ENCODE measurements around the gene SDR39U1. TPM values are rescaled to one million over a fixed set of nuclear protein-coding genes. Genes with fewer than 3 reads are reported as not detected.

Gene SDR39U1
- total and polyA plus RNA-seq, 10 of the 15 experiments (the other 5 are each of a cell fraction or from before 2014, with no cell fraction given) = 14.0 to 89.3 (median 42.2) TPM

- SMC1A ChIA-PET (ENCODE audit: uncharacterized antibody, unreplicated experiment) = no interaction called here
- BruUV-seq (replicated peaks) = no TSS peak
- TF ChIP-seq ESRRA (IDR thresholded peaks at IDR 0.05; ENCODE audit: low read length) = no peak
- peak; percentile 56; the same call in 1 of the 2 replicates for TF ChIP-seq CREM (IDR thresholded peaks at IDR 0.05; ENCODE audit: low read depth)
- TF ChIP-seq CREB1 (IDR thresholded peaks at IDR 0.05; ENCODE audit: low read depth) = 0 out of 2 replicates have a peak, but pooled peaks have one; percentile 33
- Histone ChIP-seq H3K79me2 (ENCODE audit: control insufficient read depth, insufficient read depth, low read length) (no peaks in the 10 kb centered on the region), H4K20me1 (ENCODE audit: control insufficient read depth, insufficient read depth) (no peaks in the 10 kb centered on the region), H3K9ac (ENCODE audit: control insufficient read depth, insufficient read depth, low read length) (no peak overlapping the region), H3K27ac (ENCODE audit: control insufficient read depth, insufficient read depth) (no peak overlapping the region), H2AFZ (ENCODE audit: control insufficient read depth, low read depth, low read length) (no peak overlapping the region), H3K4me1 (ENCODE audit: control insufficient read depth, insufficient read depth, low read length) (peaks cover 7% of the 10 kb centered on the region), H3K9me3 (replicated peaks; ENCODE audit: control insufficient read depth, insufficient read depth, low read length) (no peaks in the 10 kb centered on the region), H3K4me3 (no peak overlapping the region), H3K36me3 (ENCODE audit: control insufficient read depth in 2 of 2, insufficient read depth in 2 of 2, low read length in 1 of 2) (no peaks in the 10 kb centered on the region), H3K4me2 (ENCODE audit: control insufficient read depth, insufficient read depth) (no peak overlapping the region), H3K27me3 (replicated peaks in 1 of 2; ENCODE audit: control insufficient read depth in 2 of 2, insufficient read depth in 2 of 2, low read length in 1 of 2) (no peaks in the 10 kb centered on the region)
- in situ Hi-C loops (cut with MboI) = no loop called here
- POLR2A ChIA-PET = no interaction called here
- FAIRE-seq = no peak
- RAD21 ChIA-PET (ENCODE audit: unreplicated experiment) = no interaction called here
- 64% methylated on average over 3 of the region's 3 CpGs for WGBS (ENCODE audit: insufficient coverage, insufficient replicate concordance, low lambda C conversion rate, missing lambda C conversion rate)
- ATAC-seq = no peak
- intact Hi-C loops (cut with micrococcal nuclease; ENCODE audit: unreplicated experiment) = no loop called here
- CTCF ChIA-PET = no interaction called here
- no peak for DNase-seq (ENCODE audit: low read depth, low spot score)
Measured at GRCh38 chr14:24465805-24466204, 23.2 kb upstream of the SDR39U1 start.

- BruUV-seq (replicated peaks) = no TSS peak
- no peak for ATAC-seq
Measured at GRCh38 chr14:24465368-24465767, 22.8 kb upstream of the SDR39U1 start.

More at GRCh38 chr14:24465368-24465767, 22.8 kb upstream of the SDR39U1 start:
- ChIA-PET CTCF (no interaction called here), SMC1A (ENCODE audit: uncharacterized antibody, unreplicated experiment) (no interaction called here), POLR2A (no interaction called here), RAD21 (ENCODE audit: unreplicated experiment) (no interaction called here)
- TF ChIP-seq EZH2 (IDR thresholded peaks at IDR 0.05; ENCODE audit: borderline replicate concordance, control insufficient read depth, low read depth, low read length) (no peak), TCF7 (IDR thresholded peaks at IDR 0.05; ENCODE audit: borderline replicate concordance) (no peak), SMARCA5 (IDR thresholded peaks at IDR 0.05) (no peak), KAT2A (conservative IDR thresholded peaks at IDR 0.05; ENCODE audit: control insufficient read depth, low read depth, low read length) (no peak), SRF (IDR thresholded peaks at IDR 0.05; ENCODE audit: low read depth in 2 of 2, low read length in 2 of 2) (no peak)
- FAIRE-seq = peak; percentile 83
- no peak overlapping the region for H2AFZ ChIP-seq (ENCODE audit: control insufficient read depth, low read depth, low read length)
- 97% methylated on average over 3 of the region's 3 CpGs for WGBS (ENCODE audit: insufficient coverage, insufficient replicate concordance, low lambda C conversion rate, missing lambda C conversion rate)
- H3K4me1 ChIP-seq (ENCODE audit: control insufficient read depth, insufficient read depth, low read length) = peaks cover 7% of the 10 kb centered on the region
- no peak overlapping the region for H3K4me3 ChIP-seq
- H3K36me3 ChIP-seq (ENCODE audit: control insufficient read depth in 2 of 2, insufficient read depth in 2 of 2, low read length in 1 of 2) = no peaks in the 10 kb centered on the region
- intact Hi-C loops (cut with micrococcal nuclease; ENCODE audit: unreplicated experiment) = no loop called here
- H3K9ac ChIP-seq (ENCODE audit: control insufficient read depth, insufficient read depth, low read length) = no peak overlapping the region
- H3K9me3 ChIP-seq (replicated peaks; ENCODE audit: control insufficient read depth, insufficient read depth, low read length) = no peaks in the 10 kb centered on the region
- no peak overlapping the region for H3K27ac ChIP-seq (ENCODE audit: control insufficient read depth, insufficient read depth)
- in situ Hi-C loops (cut with MboI) = no loop called here
- H3K4me2 ChIP-seq (ENCODE audit: control insufficient read depth, insufficient read depth) = no peak overlapping the region
- no peaks in the 10 kb centered on the region for H4K20me1 ChIP-seq (ENCODE audit: control insufficient read depth, insufficient read depth)
- no peak for DNase-seq (ENCODE audit: low read depth, low spot score)
- no peaks in the 10 kb centered on the region for H3K79me2 ChIP-seq (ENCODE audit: control insufficient read depth, insufficient read depth, low read length)
- no peaks in the 10 kb centered on the region for H3K27me3 ChIP-seq (replicated peaks in 1 of 2; ENCODE audit: control insufficient read depth in 2 of 2, insufficient read depth in 2 of 2, low read length in 1 of 2)
